HG02840 (cell line): ENCODE results near the gene TMPRSS5.
"Not testable (repeated sequence)": the region's sequence is repeated elsewhere in the genome, so short reads cannot be mapped to it uniquely, and the experiment has no call there.

Experiments
- ATAC-seq: cut with Tn5 transposase; IDR thresholded peaks from one replicate; pipeline ENCODE4 v1.9.1; 2021; ENCODE audit warnings: mild to moderate bottlenecking, moderate library complexity, moderate number of reproducible peaks; ENCODE audit not compliant: unreplicated experiment, low FRiP score

Gene TMPRSS5

DNA sequence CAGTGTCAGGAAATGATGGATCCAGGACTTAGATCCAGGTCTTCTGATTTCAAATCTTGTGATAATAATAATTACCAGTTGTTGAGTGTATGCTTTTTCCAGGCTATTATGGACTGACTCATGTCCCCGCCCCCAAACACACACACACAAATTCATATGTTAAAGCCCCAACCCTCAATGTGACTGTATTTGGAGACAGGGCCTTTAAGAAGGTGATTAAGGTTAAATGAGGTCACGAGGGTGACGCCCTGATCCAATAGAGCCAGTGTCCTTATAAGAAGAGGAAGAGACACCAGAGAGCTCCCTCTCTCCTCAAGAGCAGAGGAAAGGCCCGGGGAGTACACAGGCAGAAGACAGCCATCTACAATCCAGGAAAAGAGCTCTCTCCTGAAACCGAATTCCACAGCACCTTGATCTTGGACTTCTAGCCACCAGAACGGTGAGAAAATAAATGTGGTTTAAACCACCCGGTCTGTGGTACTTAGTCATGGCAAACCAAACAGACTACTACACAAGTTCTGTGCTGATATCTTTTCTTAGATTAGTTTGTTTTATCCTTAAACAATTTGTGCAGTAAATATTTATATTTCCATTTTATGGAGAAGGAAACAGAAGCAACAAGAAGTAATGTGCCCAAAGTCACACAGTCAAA lies 8.2 kb downstream of the TMPRSS5 start:
- no peak for ATAC-seq

GRCh38 chr11:113697111-113697510 lies 9.0 kb downstream of the TMPRSS5 start:
- ATAC-seq = no peak

DNA sequence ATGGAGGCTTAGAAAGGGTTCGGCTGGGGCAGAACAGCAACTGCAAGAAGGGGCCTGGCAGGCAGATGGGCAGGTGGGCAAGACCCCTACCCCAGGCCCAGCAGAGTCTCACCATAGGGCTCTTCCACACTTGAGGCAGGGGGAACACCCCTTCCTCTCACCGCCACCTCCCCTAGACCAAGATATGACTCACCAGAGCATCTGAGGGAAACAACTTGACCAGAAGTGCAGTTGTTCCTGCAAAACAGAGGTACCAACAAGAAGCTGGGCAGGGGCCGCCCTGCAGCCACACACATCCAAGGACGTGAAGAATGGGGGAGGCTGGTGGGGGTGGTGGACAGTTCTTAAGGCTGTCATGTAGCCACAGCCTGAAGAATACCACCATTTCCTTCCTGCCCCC lies 10.9 kb downstream of the TMPRSS5 start:
- no peak for ATAC-seq

- no peak for ATAC-seq
These were observed 11.7 kb downstream of the TMPRSS5 start for GRCh38 chr11:113694390-113694789.

- ATAC-seq = no peak
These were observed 13.1 kb downstream of the TMPRSS5 start for GRCh38 chr11:113693030-113693429.

DNA sequence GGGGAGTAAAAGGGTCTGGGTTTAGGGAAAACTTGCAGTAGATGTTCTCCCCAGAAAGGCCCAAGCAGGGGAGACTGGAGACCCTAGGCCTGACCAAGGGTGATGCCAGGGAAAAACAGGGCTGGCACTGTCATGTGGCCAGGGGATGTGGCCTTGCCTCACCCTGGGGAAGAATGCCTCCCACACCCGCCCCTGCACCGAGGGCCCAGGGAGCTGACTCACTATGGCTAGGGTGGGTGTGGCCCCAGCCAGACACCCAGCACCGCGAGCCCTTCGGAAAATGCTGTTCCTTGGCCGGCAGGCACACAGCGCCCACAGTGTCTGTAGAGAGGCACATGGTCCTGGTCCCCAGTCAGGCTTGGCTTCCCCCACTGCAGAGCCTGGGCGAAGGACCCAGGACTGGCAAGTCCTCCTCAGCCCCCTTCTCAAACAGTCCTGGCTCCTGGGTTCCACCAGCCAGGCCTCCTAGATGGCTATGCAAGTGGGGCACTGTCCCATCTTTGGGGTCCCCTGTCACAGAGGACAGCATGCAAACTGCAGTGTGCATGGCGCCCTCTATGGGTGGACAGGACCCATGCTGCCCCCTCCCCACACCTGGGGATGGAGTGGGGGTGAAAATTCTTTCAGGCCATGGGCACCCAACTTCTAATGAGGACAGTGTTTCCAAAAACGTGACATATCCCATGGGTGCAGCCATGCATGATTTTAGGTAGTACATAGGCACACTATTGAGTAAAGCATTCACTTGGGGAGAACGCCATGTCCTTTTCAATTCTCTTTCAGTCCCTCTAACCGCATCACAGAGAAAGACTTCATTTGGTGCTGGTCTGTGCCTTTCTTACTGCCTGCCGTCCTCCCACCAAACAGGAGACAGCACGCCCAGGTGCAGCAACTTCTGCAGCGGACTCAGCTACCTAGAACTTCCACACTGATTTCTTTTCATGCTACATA lies 15.2 kb downstream of the TMPRSS5 start:
- ATAC-seq = no peak

GRCh38 chr11:113689768-113690618 lies 16.1 kb downstream of the TMPRSS5 start:
- ATAC-seq = no peak

- no peak for ATAC-seq
These were observed 20.3 kb downstream of the TMPRSS5 start for GRCh38 chr11:113685654-113686359.

- ATAC-seq = no peak
These were observed 21.6 kb downstream of the TMPRSS5 start for GRCh38 chr11:113684496-113684895.

DNA sequence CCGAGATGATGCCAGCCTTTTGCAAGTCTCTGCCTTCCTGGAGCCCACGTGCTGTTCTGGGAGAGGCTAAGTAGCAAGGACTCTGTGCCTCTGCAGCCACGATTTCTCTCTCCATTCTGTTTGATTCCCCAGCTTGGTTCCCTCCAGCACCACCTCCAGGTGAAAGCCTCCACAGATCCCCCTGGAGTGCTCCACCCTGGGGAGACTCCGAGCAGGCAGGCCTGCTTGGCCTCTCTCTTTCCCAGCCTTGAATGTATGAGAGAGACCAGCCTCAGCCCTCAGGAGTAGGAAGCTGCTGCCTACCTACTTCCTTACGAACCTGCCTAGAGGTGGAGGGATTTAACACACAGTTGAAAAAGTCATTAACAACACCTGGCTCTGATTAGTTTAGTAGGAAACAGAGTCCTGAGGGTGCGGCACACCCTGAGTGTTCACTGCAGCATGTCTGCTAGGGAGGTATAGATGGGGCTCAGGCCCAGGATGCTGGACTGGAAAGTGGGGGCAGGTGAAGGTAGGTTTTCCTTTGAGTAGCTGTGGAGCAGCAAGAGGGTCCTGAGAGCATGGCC lies 22.5 kb downstream of the TMPRSS5 start:
- no peak for ATAC-seq

DNA sequence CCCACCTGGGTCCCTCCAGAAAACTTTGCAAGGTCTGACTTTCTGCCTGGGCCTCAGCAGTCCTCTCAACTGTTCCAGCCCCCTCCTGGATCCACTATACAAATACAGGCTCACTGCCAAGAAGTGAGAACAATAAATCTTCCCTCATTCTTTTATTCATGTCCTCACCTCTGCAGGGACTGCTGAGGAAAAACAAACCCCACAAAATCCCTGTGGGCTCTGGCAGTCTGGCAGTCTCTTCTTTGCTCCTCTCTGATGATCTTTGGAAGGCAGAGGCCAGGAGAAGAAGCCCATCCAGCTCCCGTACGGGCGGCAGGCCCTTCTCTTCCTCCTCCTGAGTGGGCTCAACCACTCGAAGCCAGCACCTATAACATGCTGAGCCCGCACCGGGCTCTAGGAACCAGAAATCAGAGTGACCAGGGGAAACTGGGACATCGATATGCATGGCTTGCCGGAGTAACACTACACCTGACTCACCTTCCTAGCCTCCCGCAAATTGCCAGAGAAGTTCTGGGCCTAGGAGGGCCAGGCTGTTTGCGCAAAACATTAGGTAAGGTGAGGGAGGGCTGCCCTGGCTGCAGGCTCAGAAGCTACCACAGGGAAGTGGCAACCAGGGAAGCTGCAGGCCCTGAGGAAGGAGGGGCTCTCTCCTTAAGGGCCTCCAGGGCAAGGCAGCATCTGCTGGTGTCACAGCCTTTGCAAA lies 24.2 kb downstream of the TMPRSS5 start:
- no peak for ATAC-seq

- no peak for ATAC-seq
These were observed 24.8 kb downstream of the TMPRSS5 start for GRCh38 chr11:113681282-113681681.

DNA sequence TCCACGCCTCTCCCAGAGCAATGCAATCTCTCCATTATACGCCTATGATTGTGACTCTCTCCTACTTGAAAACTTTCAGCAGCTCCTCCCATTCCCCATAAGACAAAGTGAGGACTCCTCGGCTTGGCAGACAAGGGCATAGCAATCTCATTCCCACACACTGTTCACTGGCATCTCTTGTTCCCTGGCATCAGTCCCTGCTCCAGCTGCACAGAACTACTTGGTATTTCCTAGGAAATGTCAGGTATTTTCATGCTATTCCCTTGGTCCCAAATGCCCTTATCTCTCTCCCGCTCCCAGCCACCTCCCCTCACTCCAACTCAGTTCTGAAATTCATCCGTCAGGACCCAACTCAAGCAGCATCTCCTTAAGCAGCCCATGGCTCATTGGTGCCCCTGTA lies 28.4 kb downstream of the TMPRSS5 start:
- no peak for ATAC-seq

- no peak for ATAC-seq
These were observed 30.5 kb downstream of the TMPRSS5 start for GRCh38 chr11:113675565-113675964.

GRCh38 chr11:113675003-113675561 lies 31.0 kb downstream of the TMPRSS5 start:
- peak; percentile 68 for ATAC-seq

- ATAC-seq = no peak
These were observed 31.8 kb downstream of the TMPRSS5 start for GRCh38 chr11:113674397-113674685.

- no peak for ATAC-seq
These were observed 32.3 kb downstream of the TMPRSS5 start for GRCh38 chr11:113673550-113674396.

DNA sequence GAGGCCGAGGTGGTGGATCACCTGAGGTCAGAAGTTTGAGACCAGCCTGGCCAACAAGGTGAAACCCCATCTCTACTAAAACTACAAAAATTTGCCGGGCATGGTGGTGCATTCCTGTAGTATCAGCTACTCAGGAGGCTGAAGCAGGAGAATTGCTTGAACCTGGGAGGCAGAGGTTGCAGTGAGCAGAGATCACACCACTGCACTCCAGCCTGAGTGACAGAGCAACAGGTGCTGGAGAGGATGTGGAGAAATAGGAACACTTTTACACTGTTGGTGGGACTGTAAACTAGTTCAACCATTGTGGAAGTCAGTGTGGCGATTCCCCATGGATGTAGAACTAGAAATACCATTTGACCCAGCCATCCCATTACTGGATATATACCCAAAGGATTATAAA lies 34.2 kb downstream of the TMPRSS5 start:
- not testable (repeated sequence) for ATAC-seq
